IMR-90 (cell line): ENCODE measurements around the gene PTPRN2.

ENCODE experiments used
- BHLHE40 ChIP-seq: fragments of 150-350 bp; IDR thresholded peaks from 2 replicates; pipeline ENCODE4 v1.6.1; 2016; ENCODE audit warnings: mild to moderate bottlenecking, low read depth, low read length
- CEBPB ChIP-seq: IDR thresholded peaks from 2 replicates; pipeline ENCODE4 v1.6.1; 2012; ENCODE audit warnings: low read depth, low read length, improper control_type of control experiment
- FOS ChIP-seq: fragments of 150-350 bp; IDR thresholded peaks from 2 replicates; pipeline ENCODE4 v1.6.1; 2016; ENCODE audit warnings: low read depth, low read length
- MAFK ChIP-seq: IDR thresholded peaks from 2 replicates; pipeline ENCODE4 v1.6.1; 2012; ENCODE audit warnings: low read depth, low read length, improper control_type of control experiment
- MAZ ChIP-seq: IDR thresholded peaks from 2 replicates; pipeline ENCODE4 v1.6.1; 2012; ENCODE audit warnings: low read depth, mild to moderate bottlenecking, low read length, improper control_type of control experiment, moderate library complexity, borderline replicate concordance
- MXI1 ChIP-seq: IDR thresholded peaks from 2 replicates; pipeline ENCODE4 v1.6.1; 2012; ENCODE audit warnings: low read depth, mild to moderate bottlenecking, low read length, moderate library complexity, borderline replicate concordance
- NFE2L2 ChIP-seq: fragments of 150-350 bp; IDR thresholded peaks from 2 replicates; pipeline ENCODE4 v1.6.1; 2016; ENCODE audit warnings: low read depth, mild to moderate bottlenecking, low read length
- POLR2A ChIP-seq: IDR thresholded peaks from 2 replicates; pipeline ENCODE4 v1.6.1; 2012; ENCODE audit warnings: mild to moderate bottlenecking, low read depth, low read length
- RAD21 ChIP-seq: IDR thresholded peaks from 2 replicates; pipeline ENCODE4 v1.6.1; 2012; ENCODE audit warnings: low read length, improper control_type of control experiment
- RCOR1 ChIP-seq: IDR thresholded peaks from 2 replicates; pipeline ENCODE4 v1.6.1; 2012; ENCODE audit warnings: mild to moderate bottlenecking, low read length, improper control_type of control experiment; ENCODE audit not compliant: insufficient replicate concordance
- RFX5 ChIP-seq: IDR thresholded peaks from 2 replicates; pipeline ENCODE4 v1.8.0; 2012; ENCODE audit warnings: low read depth, mild to moderate bottlenecking, low read length, moderate library complexity
- SMC3 ChIP-seq: fragments of 150-350 bp; IDR thresholded peaks from 2 replicates; pipeline ENCODE4 v1.6.1; 2016; ENCODE audit warnings: low read depth, mild to moderate bottlenecking, antibody characterized with exemption, low read length, moderate library complexity
- USF2 ChIP-seq: fragments of 150-350 bp; IDR thresholded peaks from 2 replicates; pipeline ENCODE4 v1.6.1; 2017; ENCODE audit warnings: mild to moderate bottlenecking, antibody characterized with exemption, low read length, low read depth
- TF ChIP-seq, protein P1 (sequence below): conservative IDR thresholded peaks from 2 replicates; pipeline ENCODE4 v1.5.1; 2012; ENCODE audit warnings: mild to moderate bottlenecking, low read depth, low read length, improper control_type of control experiment

GRCh38 chr7:158000160-158000559, 587.5 kb downstream of the PTPRN2 start:
- no peak for TF ChIP-seq MAZ
- no peak for TF ChIP-seq MXI1
- TF ChIP-seq, protein P1, sequence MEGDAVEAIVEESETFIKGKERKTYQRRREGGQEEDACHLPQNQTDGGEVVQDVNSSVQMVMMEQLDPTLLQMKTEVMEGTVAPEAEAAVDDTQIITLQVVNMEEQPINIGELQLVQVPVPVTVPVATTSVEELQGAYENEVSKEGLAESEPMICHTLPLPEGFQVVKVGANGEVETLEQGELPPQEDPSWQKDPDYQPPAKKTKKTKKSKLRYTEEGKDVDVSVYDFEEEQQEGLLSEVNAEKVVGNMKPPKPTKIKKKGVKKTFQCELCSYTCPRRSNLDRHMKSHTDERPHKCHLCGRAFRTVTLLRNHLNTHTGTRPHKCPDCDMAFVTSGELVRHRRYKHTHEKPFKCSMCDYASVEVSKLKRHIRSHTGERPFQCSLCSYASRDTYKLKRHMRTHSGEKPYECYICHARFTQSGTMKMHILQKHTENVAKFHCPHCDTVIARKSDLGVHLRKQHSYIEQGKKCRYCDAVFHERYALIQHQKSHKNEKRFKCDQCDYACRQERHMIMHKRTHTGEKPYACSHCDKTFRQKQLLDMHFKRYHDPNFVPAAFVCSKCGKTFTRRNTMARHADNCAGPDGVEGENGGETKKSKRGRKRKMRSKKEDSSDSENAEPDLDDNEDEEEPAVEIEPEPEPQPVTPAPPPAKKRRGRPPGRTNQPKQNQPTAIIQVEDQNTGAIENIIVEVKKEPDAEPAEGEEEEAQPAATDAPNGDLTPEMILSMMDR: no peak
- TF ChIP-seq CEBPB: no peak
- TF ChIP-seq POLR2A: no peak
- no peak for TF ChIP-seq BHLHE40
- no peak for TF ChIP-seq SMC3
- no peak for TF ChIP-seq USF2
- TF ChIP-seq RAD21: no peak
- TF ChIP-seq NFE2L2: no peak
- no peak for TF ChIP-seq RCOR1
- TF ChIP-seq FOS: no peak
- no peak for TF ChIP-seq RFX5
- TF ChIP-seq MAFK: no peak
